Hepatocyte (in vitro differentiated cells): ENCODE data around the gene KCNJ14.

ENCODE experiments used
- EZH2 ChIP-seq: fragments of 200-600 bp; sonication (generic); IDR thresholded peaks from 2 replicates; pipeline ENCODE4 v1.6.1; 2016; ENCODE audit warnings: antibody characterized with exemption, mild to moderate bottlenecking, borderline replicate concordance
- EZH2phosphoT487 ChIP-seq: fragments of 200-600 bp; sonication (generic); IDR thresholded peaks from one replicate; pipeline ENCODE4 v1.6.1; 2018; ENCODE audit warnings: antibody characterized with exemption, mild to moderate bottlenecking, low read depth, moderate library complexity; ENCODE audit not compliant: unreplicated experiment, severe bottlenecking
- TF ChIP-seq, protein P1 (sequence below): fragments of 200-600 bp; sonication (generic); IDR thresholded peaks from 2 replicates; pipeline ENCODE4 v1.5.1; 2016; ENCODE audit warnings: antibody characterized with exemption, mild to moderate bottlenecking; ENCODE audit not compliant: poor library complexity

DNA sequence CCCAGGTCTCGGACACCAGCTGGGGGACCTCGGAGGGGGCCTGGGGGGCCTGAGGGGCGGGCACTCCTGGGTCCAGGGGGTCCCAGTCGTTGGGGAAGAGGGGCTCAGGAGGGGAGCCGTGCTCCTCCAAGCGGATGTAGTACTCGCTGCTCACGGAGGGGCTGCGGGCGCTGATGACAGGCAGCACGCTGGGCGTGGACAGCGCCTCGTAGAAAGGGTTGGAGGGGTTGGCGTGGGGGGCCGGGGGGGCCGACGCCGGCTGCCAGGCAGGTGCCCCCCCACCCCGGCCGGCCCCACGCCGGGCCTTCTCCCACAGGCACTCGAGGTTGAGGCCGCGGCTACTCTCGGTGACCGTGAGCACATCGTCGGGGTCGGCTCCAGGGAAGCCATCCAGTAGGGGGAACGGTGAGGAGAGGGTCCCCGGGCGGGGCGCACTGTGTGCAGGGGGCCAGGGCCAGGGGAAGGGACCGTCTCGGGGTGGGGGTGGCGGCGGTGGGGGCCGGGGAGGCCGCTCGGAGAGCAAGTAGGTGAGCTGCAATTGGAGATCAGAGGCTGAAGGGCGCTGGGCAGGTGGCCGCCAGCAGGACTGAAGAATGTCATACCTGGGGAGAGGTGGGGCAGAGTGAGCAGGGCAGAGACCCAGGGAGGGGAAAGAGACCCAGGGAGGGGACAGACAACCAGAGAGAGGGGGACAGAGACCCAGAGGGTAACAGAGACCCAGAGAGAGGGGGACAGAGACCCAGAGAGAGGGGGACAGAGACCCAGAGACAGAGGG is 44.1 kb downstream of the KCNJ14 start:
- TF ChIP-seq EZH2 (no peak), EZH2phosphoT487 (no peak)
- TF ChIP-seq, protein P1, sequence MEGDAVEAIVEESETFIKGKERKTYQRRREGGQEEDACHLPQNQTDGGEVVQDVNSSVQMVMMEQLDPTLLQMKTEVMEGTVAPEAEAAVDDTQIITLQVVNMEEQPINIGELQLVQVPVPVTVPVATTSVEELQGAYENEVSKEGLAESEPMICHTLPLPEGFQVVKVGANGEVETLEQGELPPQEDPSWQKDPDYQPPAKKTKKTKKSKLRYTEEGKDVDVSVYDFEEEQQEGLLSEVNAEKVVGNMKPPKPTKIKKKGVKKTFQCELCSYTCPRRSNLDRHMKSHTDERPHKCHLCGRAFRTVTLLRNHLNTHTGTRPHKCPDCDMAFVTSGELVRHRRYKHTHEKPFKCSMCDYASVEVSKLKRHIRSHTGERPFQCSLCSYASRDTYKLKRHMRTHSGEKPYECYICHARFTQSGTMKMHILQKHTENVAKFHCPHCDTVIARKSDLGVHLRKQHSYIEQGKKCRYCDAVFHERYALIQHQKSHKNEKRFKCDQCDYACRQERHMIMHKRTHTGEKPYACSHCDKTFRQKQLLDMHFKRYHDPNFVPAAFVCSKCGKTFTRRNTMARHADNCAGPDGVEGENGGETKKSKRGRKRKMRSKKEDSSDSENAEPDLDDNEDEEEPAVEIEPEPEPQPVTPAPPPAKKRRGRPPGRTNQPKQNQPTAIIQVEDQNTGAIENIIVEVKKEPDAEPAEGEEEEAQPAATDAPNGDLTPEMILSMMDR, result no peak
